ENCODE data around the gene RRM2.

Gene RRM2

DNA sequence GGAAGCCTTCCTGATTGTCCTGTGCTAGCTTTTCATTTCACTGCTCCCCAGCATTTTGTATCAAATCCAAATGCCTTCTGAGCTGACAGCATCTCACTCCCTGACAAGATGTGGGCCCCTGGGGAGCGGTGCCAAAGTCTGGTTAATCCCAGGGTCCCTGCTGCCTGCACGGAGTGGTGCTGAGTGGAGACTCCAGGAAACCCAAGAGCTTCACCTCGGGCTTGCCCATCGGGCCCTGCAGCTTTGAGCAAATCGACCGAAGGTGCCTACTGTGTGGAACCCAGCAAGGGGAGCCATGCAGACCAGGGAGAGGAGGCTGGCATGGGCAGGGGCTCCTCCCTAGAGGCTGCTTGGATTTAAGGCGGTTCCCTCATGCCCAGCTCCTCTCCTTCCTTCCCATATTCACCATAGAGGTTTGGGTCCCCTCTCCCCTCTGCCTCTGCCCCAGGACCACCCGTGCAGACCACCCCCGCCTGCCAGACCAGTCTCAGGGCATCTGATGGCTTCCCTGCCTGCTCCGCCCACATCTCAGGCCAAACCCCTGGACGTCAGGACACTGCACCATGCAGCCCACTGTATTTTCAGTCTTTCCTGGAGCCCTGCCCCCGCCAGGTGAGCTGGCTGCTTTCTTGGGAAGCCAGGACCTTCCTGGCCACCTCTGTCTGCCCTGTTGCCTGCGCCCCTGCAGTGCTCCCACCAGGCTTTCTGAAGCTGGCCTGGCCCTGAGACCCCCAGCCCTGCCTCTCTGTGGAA, 37.8 kb downstream of the RRM2 start:
- DNase-seq: no peak

DNA sequence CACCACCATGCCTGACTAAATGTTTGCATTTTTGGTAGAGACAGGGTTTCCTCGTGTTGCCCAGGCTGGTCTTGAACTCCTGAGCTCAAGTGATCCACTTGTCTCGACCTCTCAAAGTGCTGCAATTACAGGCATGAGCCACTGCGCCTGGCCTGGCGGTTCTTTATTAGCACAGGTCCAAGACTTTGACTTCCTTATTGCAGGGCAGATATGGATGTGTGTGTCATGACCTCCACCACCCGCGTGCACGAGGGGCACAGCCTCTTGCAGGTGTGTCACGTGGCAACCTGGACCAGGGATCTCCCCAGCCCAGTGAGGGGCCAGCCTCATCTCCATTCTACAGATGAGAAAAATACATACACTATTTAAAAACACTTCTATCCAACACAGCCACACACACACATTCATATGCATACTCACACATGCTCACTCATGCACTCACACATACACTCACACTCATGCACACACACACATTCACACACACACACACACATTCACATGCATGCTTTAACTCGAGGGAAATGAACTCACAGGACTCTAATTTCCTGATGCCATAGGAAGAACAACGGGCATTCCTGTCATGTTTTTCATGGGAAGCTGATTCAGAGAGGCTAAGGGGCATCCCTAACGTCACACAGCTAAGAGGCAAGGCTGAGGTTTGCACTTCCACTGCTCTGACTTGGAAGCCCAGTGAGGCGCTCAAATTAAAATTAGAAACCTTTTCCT, 38.8 kb downstream of the RRM2 start:
- no peak for DNase-seq

DNA sequence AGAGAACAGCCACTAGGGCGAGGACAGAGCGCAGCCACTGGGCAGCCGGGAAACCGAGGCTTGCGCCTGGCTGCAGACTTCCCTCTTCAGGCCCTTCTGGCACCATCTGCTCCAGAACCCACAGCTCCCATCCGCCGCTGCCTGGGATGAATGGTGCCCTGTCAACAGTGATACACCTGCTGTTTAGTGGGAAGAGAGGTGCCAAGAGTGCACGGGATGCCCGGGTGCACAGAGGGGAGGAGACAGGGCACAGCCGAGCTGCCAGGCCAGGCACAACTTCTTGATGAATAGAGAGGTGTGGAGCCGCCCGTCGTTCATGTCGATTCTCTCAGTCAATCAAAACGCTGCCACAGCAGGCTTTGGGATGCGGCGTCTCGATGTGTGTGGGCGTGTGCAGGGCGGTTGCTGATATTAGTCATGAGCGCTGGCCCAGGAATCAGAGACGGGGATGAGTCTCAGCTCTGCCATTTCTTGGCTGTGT, 39.5 kb downstream of the RRM2 start:
- no peak for DNase-seq

DNA sequence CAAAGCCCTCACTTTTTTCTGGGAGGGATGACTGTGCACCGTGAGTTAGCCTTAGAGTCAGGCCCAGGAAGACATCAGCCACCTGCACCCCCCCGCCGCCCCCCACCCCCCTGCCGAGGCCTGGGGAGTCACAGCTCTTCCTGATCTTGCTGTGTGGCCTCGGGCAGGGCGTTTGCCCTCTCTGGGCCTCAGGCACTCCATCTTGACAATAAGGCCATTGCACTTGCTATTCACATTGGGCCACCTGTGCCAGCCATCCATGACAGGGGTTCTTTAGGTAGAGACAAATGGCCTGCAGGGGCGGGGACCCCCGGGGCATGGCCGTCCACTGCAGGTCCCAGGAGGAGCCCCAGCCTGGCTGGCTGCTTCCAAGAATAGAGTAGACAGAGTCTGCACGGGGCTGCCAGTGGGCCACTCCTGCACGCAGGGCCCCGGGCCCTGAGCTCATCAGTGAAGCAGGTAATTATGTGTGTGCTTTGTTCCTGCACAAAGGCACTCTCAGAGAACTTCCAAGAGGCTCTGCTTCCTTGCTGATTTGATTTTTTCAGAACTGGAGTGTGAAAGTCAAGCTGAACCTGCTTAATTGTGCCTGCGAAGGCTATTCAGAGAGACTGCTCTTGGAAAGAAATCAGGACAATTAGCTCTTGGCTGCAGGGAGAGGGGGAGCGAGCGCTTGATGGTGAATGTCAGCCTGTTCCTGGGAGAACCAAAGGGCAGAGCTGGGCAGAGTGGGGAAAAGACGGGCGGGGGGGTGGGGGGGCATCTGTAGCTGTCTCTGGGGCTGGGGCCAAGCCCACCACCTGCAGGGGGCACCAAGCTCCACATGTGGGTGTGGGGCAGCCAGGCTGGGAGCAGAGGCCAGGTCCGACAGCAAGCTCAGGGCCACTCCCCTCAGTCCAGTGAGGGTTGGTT, 40.3 kb downstream of the RRM2 start:
- DNase-seq: no peak

GRCh38 chr2:10163498-10164486, 41.3 kb downstream of the RRM2 start:
- no peak for DNase-seq

DNA sequence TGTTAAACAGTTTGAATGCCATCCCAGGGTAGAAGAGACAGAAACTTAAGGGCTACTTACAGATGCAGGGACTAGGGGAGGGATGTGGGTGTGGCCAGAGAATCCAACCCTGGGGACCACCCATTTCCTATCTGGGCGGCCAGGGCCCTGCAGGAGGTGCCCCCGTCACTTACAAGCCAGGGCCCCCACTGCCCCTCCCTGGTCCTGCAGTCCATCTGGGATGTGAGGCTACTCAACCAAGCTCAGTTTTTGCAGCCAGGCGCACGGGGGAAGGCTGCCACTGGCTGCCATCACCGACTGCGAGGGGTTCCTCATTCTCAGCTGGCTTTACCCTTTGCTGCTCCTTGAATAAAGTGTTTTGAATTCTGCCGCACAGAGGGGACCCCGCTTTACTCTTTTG, 42.1 kb downstream of the RRM2 start:
- DNase-seq: no peak

DNA sequence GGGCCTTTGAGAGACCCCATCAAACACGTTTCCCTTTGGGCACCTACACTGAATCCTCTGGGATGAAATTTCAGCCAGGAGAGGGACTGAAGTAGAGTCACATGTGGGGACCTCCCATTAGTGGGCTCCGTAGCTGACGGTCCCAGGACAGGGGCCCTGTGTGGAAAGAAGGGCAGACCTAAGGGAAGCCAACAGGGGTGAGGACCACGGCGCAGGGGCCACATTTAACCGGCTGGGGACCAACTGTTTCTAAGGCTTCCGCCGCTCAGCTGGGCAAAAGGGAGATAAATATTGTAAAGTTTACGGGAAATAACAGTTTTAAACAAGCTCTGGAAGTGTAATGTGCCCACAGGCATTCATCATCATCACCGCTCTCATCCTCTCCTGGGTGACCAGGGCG, 42.7 kb downstream of the RRM2 start:
- no peak for DNase-seq

- DNase-seq: no peak
Measured at GRCh38 chr2:10165861-10166675, 43.5 kb downstream of the RRM2 start.

DNA sequence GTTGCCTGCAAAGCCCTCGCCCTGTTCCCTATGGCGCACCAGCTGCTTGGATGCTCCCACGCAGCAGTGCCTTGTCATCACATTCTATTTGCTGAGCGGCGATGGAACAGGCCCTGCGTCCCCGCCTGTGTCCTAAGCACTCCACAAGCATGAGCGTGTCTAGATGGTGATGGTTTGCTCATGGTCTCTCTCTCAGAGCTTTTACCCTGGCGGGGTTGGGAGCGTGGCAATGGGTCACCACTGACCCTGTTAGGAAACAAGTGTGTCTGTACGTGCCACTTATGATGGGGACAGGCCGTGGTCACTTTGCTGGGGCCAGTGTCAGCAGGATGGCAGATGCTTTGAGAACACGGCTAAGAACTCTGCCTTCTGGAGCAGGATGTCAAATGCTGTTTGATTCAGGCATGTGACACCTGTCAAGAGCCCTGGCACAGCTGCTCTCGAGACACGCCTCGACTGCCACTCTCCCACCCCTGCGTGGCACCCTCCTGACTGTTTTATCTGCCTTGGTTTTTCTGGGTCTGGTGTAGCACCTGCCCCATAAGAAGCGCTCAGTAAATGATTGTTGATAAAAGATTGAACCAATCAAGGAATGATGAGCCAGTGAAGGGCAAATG, 44.2 kb downstream of the RRM2 start:
- no peak for DNase-seq

DNA sequence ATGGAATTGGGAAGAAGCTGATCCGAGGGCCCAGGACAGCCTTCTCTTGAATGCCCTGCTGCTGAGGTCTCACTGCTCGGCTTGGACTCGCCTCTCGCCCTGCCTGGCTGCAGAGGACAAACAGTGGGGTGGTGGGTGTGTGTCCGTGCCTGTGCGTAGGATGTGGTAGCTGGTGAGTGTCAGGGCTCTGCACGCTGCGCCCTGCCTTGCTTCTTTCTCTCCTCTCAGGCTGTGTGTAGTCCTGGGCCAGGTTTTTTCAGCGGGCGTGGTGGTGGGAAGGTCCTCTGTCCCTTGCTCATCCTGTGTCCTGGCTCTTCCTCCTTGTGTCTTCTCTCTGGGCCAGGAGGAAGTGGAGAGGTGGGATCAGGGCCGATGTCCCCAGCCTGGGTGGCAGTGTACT, 44.8 kb downstream of the RRM2 start:
- no peak for DNase-seq

GRCh38 chr2:10168221-10168620, 45.7 kb downstream of the RRM2 start:
- DNase-seq: no peak

GRCh38 chr2:10169053-10169578, 46.6 kb downstream of the RRM2 start:
- DNase-seq: no peak

- no peak for DNase-seq
Measured at GRCh38 chr2:10169581-10169980, 47.0 kb downstream of the RRM2 start.

GRCh38 chr2:10170256-10170655, 47.7 kb downstream of the RRM2 start:
- no peak for DNase-seq

DNA sequence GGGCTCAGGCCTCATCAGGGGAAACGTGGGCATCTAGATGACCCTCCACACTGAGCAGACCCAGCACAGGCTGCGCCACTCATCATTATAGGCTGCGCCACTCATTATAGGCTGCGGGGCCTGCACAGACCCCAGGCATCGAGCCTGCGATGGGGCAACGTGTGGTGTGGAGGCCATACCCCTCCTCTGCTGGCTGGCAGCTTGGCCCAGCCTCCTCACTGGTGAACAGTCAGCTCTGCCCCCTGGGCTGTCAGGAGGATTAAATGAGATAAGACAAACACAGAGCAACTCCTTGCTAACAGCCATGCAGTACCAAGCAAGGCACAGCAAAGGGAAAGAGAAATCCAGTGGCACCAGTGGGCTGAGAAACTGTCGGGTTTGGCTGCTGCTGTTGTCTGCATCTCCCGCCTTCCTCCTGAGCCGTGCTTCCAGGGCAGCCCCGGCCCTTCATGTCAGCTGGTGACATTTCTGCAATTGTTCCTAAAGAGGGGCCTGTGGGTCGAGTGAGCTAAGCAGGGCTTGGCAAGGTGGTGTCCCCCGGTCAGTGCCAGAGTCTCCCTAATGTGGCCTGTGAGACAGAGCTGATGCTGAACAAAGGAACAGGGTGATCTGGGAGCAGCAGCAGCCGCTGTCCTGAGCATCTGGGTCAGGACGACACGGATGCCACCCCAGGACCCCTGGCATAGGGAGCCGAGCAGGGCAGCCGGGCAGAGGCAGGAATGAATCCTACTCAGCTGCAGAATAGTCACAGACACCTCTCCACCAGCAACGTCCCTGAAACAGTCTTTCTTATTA, 48.7 kb downstream of the RRM2 start:
- no peak for DNase-seq

GRCh38 chr2:10172033-10172871, 49.7 kb downstream of the RRM2 start:
- DNase-seq: no peak

GRCh38 chr2:10173258-10174005, 50.9 kb downstream of the RRM2 start:
- no peak for DNase-seq

- no peak for DNase-seq
Measured at GRCh38 chr2:10174173-10174572, 51.6 kb downstream of the RRM2 start.
